Vagina (tissue), 2 donors: ENCODE results near the gene CEBPE. TPM values are rescaled to one million over a fixed set of nuclear protein-coding genes. Genes with fewer than 3 reads are reported as not detected.
A peak's percentile ranks its signal among the peaks of the same experiment; 100 is the strongest.

Experiments used
- DNase-seq, 2 donors: peaks; one replicate each; pipeline ENCODE4 v3.0.0-alpha.2; 2017; ENCODE audit errors: extremely low spot score in 2 of 2
- H3K27ac ChIP-seq: fragments of 200-600 bp; sonication (generic); one replicate; pipeline ENCODE4 v1.5.1; 2019
- H3K27me3 ChIP-seq: fragments of 200-600 bp; sonication (generic); one replicate; pipeline ENCODE4 v1.5.1; 2019
- H3K36me3 ChIP-seq, 2 donors: fragments of 200-600 bp; sonication (generic); one replicate each; pipeline ENCODE4 v1.5.1; 2017 to 2019
- H3K4me1 ChIP-seq: fragments of 200-600 bp; sonication (generic); one replicate; pipeline ENCODE4 v1.5.1; 2019
- H3K4me3 ChIP-seq, 2 donors: fragments of 200-600 bp; sonication (generic); 1 replicate in 1 of 2; 2 replicates in 1 of 2; pipeline ENCODE4 v1.5.1; 2016 to 2019
- H3K9me3 ChIP-seq: fragments of 200-600 bp; sonication (generic); one replicate; pipeline ENCODE4 v1.5.1; 2019
- CTCF ChIP-seq, 3 experiments: fragments of 450-650 bp in 2 of 3; fragments of 200-600 bp in 1 of 3; sonication (generic) in 1 of 3; IDR thresholded peaks; one replicate each; pipeline ENCODE4 v1.5.1; 2017 to 2019; ENCODE audit warnings: antibody characterized with exemption in 3 of 3, mild to moderate bottlenecking in 2 of 3, moderate library complexity in 2 of 3
- POLR2A ChIP-seq, 2 donors: fragments of 450-650 bp; IDR thresholded peaks; one replicate each; pipeline ENCODE4 v1.6.1; 2017; ENCODE audit warnings: antibody characterized with exemption in 2 of 2, mild to moderate bottlenecking in 2 of 2, moderate library complexity in 2 of 2
- POLR2AphosphoS5 ChIP-seq, 2 donors: sonication (generic); formaldehyde crosslinking; IDR thresholded peaks; one replicate each; pipeline ENCODE4 v1.9.0; 2017; ENCODE audit warnings: antibody characterized with exemption in 2 of 2, mild to moderate bottlenecking in 2 of 2, low read depth in 1 of 2; ENCODE audit not compliant: insufficient read depth in 1 of 2
- intact Hi-C: fragments of 100-400 bp; cut with DNase I; formaldehyde crosslinking; loops from one replicate; pipeline ENCODE4 v1.15.1; 2023
- total RNA-seq: library from RNA; depleted of rRNA; stranded (reverse); fragments of >200 nt; gene quantifications from one replicate; pipeline ENCODE4 v1.2.3, GENCODE V29; 2016

The CEBPE gene
- total RNA-seq, 1 donor from 2014 or later = not detected

GRCh38 chr14:23102801-23103200, 16.3 kb downstream of the CEBPE start:
- intact Hi-C loops = no loop called here
- H3K4me1 ChIP-seq = peaks cover under 1% of the 10 kb centered on the region
- H3K27ac ChIP-seq = no peak overlapping the region
- DNase-seq = peak in 1 of 2 donors; percentile 61
- peaks cover 0 to 5% of the 10 kb centered on the region in 2 donors for H3K36me3 ChIP-seq
- no peak overlapping the region for H3K4me3 ChIP-seq
- H3K9me3 ChIP-seq = no peaks in the 10 kb centered on the region
- no peak for TF ChIP-seq POLR2AphosphoS5 (IDR thresholded peaks at IDR 0.05; ENCODE audit: insufficient read depth in 1 of 2, low read depth in 1 of 2)
- no peak for TF ChIP-seq CTCF (IDR thresholded peaks at IDR 0.05)
- TF ChIP-seq POLR2A (IDR thresholded peaks at IDR 0.05) = no peak
- no peaks in the 10 kb centered on the region for H3K27me3 ChIP-seq

- H3K36me3 ChIP-seq = peaks cover 0 to 5% of the 10 kb centered on the region in 2 donors
- no peaks in the 10 kb centered on the region for H3K27me3 ChIP-seq
- intact Hi-C loops = no loop called here
- TF ChIP-seq POLR2A (IDR thresholded peaks at IDR 0.05) = no peak
- no peak for TF ChIP-seq CTCF (IDR thresholded peaks at IDR 0.05)
- TF ChIP-seq POLR2AphosphoS5 (IDR thresholded peaks at IDR 0.05; ENCODE audit: insufficient read depth in 1 of 2, low read depth in 1 of 2) = no peak
- peak in 1 of 2 donors; percentile 52 for DNase-seq
- H3K4me1 ChIP-seq = peaks cover 7% of the 10 kb centered on the region
- no peak overlapping the region for H3K27ac ChIP-seq
- H3K9me3 ChIP-seq = no peaks in the 10 kb centered on the region
- H3K4me3 ChIP-seq = no peak overlapping the region
These were observed 16.9 kb downstream of the CEBPE start for GRCh38 chr14:23101986-23102625.

- Histone ChIP-seq H3K27me3 (no peaks in the 10 kb centered on the region), H3K4me1 (peaks cover 14% of the 10 kb centered on the region), H3K4me3 (no peak overlapping the region), H3K36me3 (peaks cover 0 to 5% of the 10 kb centered on the region in 2 donors), H3K27ac (no peak overlapping the region), H3K9me3 (no peaks in the 10 kb centered on the region)
- TF ChIP-seq POLR2AphosphoS5 (IDR thresholded peaks at IDR 0.05; ENCODE audit: insufficient read depth in 1 of 2, low read depth in 1 of 2) (no peak), POLR2A (IDR thresholded peaks at IDR 0.05) (no peak), CTCF (IDR thresholded peaks at IDR 0.05) (no peak)
- intact Hi-C loops = no loop called here
- DNase-seq = peak; percentile 12 to 72
These were observed 17.7 kb downstream of the CEBPE start for GRCh38 chr14:23101213-23101970.

GRCh38 chr14:23099212-23099861, 19.7 kb downstream of the CEBPE start:
- no peak overlapping the region for H3K27ac ChIP-seq
- H3K9me3 ChIP-seq = no peaks in the 10 kb centered on the region
- H3K4me3 ChIP-seq = no peak overlapping the region
- no peaks in the 10 kb centered on the region for H3K27me3 ChIP-seq
- H3K36me3 ChIP-seq = peaks cover 0 to 5% of the 10 kb centered on the region in 2 donors
- intact Hi-C loops = no loop called here
- DNase-seq = peak; percentile 34 to 60
- H3K4me1 ChIP-seq = peaks cover 18% of the 10 kb centered on the region
- TF ChIP-seq POLR2A (IDR thresholded peaks at IDR 0.05) = no peak
- TF ChIP-seq CTCF (IDR thresholded peaks at IDR 0.05) = no peak
- no peak for TF ChIP-seq POLR2AphosphoS5 (IDR thresholded peaks at IDR 0.05; ENCODE audit: insufficient read depth in 1 of 2, low read depth in 1 of 2)
